IPS-18c (cell line): Measurements from ENCODE around the gene APOB.
A peak's percentile ranks its signal among the peaks of the same experiment; 100 is the strongest.

Source experiments
- H3K4me3 ChIP-seq: 2 replicates; pipeline ENCODE4 v1.7.0; 2013; ENCODE audit warnings: low read depth, mild to moderate bottlenecking, low read length, moderate library complexity; ENCODE audit not compliant: insufficient read depth
- H3K9me3 ChIP-seq: one replicate; pipeline ENCODE4 v1.6.1; 2013; ENCODE audit warnings: mild to moderate bottlenecking, low read length, moderate library complexity; ENCODE audit not compliant: control insufficient read depth, insufficient read depth

The APOB gene

DNA sequence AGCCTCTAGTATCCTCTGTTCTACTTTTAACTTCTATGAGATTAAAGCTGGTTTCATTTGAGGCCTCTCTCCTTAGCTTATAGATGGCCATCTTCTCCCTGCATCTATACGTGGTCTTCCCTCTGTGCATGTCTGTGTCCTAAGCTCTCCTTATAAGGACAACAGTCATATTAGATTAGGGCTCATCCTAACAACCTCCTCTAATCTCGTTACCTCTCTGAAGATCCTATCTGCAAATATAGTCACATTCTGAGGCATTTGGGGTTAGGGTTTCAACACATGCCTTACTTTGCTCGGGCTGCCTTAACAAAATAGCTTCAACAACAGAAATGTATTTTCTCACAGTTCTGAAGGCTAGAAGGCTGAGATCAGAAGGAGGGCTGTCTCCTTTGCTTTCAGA is 11.6 kb upstream of the APOB start:
- H3K4me3 ChIP-seq, result no peak overlapping the region
- H3K9me3 ChIP-seq, result no peaks in the 10 kb centered on the region

DNA sequence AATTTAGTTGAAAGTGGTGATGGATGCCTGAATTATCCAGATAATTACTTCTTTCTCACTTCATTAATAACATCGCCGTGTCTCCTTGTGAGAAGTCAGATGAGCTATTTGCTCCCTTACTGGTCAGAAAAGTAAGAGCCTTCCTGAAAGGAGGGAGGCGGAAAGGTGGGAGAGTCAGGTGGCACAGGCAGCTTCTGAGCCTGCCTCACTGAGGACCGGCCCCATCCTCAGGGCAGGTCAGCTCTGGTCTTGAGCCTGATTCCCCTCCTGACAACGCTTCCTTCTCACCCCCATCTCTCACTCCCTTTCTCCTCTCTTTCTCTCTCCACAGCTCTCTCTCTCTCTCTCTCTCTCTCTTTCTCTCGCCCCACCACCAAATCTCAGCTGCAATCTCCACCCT is 10.1 kb upstream of the APOB start:
- Histone ChIP-seq H3K4me3 (no peak overlapping the region), H3K9me3 (no peaks in the 10 kb centered on the region)

DNA sequence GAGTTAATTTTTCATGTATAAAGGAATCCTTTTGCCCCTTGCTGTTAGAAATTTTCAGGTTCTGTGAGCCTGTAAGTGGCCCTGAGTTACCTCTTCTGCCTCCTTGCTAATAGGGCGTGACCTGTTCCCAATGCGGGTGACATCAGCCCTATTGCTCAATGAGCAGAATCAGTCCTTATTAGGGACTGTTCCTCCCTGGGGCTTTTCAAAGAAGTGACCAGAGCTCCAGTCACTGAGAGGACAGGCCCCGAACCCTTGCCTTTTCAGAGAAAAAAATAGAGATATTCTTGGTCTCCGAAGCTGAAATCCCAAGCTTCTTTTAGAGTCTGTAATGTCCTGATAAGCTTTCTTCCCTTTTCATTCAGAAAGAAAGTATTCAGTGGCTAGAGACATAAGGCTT is 8.2 kb upstream of the APOB start:
- H3K4me3 ChIP-seq, result no peak overlapping the region

DNA sequence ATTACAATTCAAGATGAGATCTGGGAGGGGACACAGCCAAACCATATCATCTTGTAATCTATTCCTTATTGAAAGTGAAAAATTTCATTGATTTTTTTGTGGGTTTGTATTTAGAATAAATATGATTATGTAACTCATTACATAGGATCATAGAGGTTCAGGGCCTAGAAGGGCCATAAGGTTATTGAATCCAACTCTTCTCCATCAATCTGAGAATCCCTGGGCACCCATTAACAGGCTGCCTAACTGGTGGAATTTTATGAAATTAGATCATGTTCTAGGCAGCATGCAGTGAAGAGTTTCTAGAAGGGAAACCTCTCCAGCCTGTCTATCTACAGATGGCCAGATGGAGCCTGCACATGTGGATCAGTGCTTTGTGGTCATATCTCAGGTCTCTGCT is 6.3 kb upstream of the APOB start:
- Histone ChIP-seq H3K4me3 (no peak overlapping the region), H3K9me3 (no peaks in the 10 kb centered on the region)

More for the DNA sequence above, 8.2 kb upstream of the APOB start:
- H3K9me3 ChIP-seq, result no peaks in the 10 kb centered on the region

DNA sequence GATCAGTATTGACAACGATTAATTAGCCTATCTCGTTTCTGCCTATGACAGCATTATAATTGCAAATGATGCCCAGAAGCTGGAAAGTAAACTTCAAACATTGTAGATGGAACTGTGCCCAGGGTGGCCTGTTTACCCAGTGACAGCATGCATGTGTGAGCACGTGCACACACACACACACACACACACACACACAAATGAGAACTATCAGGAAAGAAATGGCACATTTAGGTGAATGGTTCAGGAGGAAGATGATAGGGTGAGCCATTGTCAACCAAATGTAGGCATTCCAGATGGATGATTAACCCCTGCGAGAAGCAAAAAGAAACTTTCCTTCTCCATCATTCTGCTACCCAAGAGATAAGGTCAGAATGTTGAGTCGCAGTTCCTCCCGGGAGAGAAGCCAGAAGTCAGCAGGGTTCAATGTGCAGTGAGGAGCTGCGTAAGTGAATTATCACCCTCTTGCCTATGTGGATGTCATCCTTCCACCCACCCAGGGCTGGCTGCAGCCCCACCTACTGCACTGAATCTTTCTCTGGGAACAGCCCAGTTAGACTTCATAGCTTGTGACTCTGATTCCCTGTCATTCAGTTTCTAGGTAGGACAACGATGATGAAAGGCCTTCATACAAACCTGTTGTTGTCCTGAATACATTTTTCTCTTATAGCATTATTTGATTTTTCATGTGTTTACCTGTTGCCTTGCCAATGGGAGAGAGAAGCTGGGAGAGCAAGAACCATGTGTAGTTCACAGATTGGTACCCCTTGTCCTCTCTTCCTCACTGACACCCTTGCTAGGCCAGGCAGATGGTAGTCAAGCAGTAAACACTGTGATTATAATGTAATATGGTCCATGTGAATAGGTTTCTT is 3.5 kb upstream of the APOB start:
- H3K9me3 ChIP-seq, result no peaks in the 10 kb centered on the region
- H3K4me3 ChIP-seq, result no peak overlapping the region

DNA sequence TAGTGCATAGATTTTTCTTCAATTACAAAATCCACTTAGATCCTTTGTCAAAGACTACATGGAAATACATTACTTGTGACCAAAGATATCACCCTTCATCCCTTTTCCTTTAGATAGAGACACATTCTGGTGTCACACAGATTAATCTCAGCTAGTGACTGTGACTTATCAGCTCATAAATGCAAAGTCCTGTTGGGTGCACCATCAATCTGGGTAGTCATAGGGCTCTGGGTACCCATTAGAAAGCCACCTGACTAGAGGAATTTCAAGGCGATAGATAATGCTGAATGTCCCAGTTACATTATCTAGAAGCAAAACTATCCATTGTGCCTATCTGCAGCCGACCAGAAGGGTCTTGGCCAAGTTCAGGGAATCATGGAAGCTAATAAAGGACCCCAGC is 2.6 kb upstream of the APOB start:
- H3K9me3 ChIP-seq, result no peaks in the 10 kb centered on the region
- no peak overlapping the region for H3K4me3 ChIP-seq

DNA sequence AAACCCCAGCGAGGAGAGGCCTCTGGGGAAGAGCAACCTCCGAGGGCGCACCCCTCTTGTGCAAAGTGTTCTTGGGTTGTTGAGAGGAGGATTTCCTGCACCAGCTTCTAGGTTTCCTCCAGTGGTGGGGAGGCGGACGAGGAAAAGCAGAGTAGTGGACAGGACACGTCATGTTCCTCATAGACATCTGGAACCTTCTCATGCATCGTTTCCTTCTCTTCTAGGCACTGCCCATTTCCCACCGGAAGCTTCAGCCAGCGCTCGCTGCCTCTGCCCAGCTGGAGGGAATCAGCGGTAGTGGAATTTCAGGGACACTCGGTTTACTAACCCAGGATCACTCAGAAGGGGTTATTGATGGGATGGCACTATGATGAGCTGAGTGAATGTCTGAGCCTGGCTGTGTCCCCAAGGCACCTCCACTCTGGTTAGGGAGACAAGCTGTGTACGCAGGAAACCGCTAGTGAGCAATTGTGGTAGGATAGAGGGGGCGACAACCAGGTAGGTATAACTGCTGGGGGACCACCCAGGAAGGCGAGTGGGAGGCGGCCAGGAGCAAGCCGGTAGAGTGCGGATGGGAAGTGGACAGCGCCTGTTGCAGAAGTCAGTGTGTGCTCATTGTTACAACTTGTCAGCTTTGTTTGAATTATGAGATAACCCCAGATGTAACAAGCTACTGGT is 960 bp upstream of the APOB start:
- H3K9me3 ChIP-seq, result no peaks in the 10 kb centered on the region
- H3K4me3 ChIP-seq, result 0 out of 2 replicates have a peak overlapping the region, but pooled peaks have one; percentile 69

DNA sequence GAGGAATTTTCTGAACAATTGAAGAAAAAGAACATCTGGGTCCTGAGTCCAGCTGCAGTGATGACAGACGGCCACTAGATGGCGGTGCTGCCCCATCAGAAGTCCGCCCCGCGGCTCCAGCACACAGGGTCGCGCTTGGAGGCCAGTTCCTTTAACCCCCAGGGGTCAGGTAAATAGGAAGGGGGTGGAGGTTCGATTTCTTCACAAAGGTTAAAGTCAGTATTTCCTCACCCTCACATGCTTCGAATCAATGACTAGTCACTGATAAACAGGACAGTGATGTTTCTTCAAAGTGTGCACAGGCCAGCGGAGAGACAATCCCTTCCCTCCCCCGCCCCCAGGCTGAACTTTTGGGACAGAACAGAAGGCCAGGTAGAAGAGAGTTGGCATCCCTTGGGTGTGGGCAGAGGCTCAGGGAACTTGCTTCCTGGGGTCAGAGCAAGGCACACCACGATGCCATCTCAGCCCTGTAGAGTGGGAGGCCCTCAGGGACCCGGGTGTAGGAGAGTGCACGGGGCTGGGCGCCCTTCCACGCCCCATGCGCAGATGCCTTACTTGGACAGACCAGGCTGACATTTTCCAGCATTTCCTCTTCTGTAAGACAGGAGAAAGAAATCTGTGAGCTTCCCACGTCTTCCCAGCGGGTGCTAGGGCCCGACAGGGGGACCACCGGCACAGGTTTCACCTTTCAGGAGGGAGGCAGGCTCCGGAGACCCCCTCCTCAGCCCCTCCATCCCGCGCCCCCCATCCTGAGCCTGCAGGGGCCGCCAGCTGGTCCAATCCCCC is 722 bp downstream of the APOB start:
- peak overlapping the region; percentile 69 for H3K4me3 ChIP-seq
- no peaks in the 10 kb centered on the region for H3K9me3 ChIP-seq

DNA sequence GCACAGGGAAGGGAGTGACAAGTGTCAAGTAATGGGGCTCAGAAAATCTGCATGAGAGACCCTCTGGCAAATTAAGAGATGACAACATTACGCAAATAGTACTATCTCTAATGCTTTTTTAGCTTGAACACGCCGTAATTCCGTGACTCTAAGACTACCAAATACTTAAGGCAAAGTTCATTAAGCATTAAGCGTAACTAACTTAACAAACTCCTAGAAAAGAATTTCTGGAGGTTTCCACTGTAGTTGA is 1.2 kb downstream of the APOB start:
- H3K9me3 ChIP-seq, result no peaks in the 10 kb centered on the region
- H3K4me3 ChIP-seq, result no peak overlapping the region

DNA sequence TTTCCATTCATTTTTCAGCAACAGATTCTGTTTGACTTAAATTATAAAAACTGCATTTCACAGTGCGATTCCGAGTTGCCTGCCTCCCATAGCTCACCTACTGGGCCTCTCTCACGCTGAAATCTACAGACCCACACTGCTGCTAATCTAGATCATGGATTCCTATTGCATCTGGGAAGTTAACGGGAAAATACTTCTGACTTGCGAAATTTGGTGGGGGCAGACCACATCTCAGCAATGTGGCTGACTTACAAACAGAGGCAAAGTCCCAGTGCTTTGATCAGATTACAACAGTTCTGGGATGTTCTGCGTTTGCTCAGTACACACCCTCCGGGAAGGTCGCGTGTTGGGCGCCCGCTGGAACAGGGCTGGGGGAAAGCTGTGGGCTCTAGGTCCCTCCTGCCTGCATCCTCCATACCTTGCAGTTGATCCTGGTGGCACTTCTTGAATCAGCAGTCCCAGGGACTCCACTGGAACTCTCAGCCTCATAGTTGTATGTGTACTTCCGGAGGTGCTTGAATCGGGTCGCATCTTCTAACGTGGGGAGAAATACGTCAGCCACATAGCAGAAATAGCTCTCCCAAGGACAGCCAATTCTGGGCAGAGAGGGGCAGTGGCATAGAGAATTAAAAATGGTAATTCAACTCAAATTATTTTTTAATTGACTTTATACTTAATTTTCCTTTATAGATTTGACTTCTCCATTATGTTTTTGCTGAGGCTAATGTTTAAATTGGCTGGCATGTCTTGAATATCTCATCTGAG is 1.7 kb downstream of the APOB start:
- Histone ChIP-seq H3K4me3 (no peak overlapping the region), H3K9me3 (no peaks in the 10 kb centered on the region)

DNA sequence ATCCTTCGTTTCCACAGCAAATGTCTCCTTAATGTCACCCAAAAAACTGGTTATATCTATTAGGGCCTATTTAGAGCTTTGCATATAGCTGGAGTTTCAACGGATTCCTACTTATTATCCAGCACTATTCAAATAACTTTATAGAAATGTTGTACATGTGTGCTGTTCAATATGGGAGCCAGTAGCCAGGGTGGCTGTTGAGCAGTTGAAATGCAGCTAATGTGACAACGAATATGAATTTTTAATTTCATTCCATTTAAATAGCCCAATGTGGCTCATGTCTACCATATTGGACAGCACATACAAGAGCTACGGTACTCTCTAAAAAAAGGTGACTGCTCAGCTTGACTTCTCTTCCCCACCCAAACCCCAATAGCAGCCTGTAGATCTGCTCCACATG is 2.4 kb downstream of the APOB start:
- Histone ChIP-seq H3K9me3 (no peaks in the 10 kb centered on the region), H3K4me3 (no peak overlapping the region)

DNA sequence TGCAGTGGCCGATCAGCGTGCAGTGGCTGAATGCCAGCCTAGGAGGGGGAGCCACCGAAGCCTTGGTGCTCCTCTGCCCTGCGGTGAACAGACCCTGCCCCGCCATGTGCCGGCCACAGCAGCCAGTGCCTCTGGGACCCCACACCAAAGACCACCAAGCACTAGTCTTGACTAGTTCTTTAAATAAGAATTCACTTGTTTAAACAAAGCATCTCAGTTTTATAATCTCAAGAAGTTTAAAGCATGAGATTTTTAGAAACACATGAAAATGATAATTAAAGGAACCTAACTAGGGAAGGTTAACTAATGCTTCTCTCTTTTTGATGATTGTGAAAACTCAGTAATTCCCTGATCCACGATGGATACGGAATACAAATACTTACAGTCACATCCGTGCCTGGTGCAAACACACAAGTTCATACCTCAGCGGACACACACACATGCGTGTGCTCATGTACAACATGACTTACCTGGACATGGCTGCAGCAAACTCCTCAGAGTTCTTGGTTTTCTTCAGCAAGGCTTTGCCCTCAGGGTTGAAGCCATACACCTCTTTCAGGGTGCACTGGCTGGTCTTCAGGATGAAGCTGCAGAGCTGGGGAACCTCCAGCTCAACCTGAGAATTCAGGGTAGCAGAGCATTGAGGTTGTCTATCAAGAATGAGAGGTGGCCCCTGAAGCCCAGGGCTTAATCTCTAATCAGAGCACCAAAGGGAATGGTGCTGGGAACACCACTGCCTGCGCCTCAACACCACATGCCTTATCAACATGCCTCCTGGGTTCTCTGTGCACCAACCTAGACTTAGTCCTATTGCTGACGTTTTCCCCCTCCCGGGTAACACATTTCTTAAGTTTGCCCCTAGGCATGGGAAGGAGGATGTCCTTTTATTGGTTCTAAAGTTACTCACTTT is 3.1 kb downstream of the APOB start:
- no peak overlapping the region for H3K4me3 ChIP-seq

DNA sequence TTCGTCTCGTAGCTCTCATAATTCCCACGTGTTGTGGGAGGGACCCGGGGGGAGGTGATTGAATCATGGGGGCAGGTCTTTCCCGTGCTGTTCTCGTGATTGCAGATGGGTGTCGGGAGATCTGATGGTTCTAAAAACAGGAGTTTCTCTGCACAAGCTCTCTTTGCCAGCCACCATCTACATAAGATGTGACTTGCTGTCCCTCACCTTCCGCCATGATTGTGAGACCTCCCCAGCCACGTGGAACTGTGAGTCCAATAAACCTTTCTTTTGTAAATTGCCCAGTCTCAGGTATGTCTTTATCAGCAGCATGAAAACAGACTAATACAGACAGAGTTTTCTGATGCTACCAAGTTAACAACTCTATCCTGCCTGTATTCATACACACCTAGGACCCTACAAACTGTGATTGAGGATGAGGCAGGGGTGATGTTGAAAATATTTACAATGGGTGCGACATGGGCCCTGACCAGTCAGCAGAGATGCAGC is 3.9 kb downstream of the APOB start:
- Histone ChIP-seq H3K9me3 (no peaks in the 10 kb centered on the region), H3K4me3 (no peak overlapping the region)

More for the DNA sequence above, 3.1 kb downstream of the APOB start:
- H3K9me3 ChIP-seq, result no peaks in the 10 kb centered on the region

DNA sequence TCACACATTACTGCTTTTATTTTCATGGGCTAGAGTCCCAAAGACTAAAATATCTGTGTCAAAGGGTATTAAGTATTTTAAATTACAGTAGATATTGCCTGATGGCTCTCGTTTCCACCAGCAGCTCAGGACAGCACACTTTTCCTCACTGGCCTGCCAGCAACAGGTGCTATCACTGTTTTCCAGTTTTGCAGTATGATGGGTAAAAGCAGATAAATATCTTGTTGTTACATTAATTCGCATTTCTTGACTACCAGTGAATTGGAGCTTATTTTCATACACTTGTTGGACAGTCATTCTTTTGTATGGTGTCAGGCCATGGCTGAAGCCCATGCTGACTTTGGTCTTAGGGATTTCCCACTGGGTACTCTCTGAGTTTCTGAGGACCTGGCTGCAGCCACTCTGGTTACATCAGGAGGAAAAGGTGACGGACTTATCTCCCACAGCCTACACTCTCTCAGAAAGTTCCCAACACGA is 4.8 kb downstream of the APOB start:
- no peak overlapping the region for H3K4me3 ChIP-seq
- H3K9me3 ChIP-seq, result no peaks in the 10 kb centered on the region

DNA sequence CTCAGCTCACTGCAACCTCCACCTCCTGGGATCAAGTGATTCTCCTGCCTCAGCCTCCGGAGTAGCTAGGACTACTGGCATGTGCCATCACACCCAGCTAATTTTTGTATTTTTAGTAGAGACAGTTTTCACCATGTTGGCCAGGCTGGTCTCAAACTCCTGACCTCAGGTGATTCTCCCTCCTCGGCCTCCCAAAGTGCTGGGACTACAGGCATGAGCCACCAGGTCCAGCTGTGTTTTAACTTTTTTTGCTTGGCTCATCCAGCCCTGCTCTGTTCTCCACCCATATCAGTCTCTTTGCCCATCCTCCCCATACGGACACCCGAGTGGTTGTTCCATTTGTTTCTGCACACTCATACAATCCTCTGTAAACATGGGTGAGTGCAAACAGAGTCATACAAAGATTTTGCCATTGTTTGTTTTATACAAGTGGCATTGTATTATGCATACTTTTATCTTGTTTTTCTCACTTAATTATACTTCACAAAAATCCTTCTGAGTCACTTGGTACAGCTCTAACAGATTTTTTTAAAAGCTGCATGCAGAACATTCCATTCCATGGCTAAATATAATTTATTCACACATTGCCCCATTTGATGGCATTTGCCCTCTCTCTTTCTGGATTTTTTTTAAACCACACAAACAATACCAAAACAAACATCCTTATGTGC is 5.3 kb downstream of the APOB start:
- Histone ChIP-seq H3K9me3 (no peaks in the 10 kb centered on the region), H3K4me3 (no peak overlapping the region)

DNA sequence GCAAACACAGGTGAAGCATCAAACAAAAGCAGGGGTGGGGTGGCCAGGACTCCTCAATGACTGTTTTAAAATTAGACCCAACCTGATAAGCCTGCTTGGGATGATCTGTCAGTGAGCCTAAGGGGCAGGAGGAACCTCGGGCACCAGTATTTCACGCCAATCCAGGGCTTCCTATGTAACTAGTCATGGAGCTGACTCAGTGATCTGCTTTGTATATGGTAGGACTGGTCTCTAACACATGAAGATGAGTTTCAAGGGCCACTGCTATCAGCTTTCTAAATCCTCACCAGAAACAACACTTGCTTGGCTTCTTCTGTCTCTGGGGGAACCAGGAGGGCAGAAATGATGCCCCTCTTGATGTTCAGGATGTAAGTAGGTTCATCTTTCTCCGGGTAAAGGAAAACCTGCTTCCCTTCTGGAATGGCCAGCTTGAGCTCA is 6.2 kb downstream of the APOB start:
- Histone ChIP-seq H3K4me3 (no peak overlapping the region), H3K9me3 (no peaks in the 10 kb centered on the region)
